Type B pancreatic cell (in vitro differentiated cells): ENCODE measurements around the gene KCNQ2. TPM values are rescaled to one million over a fixed set of nuclear protein-coding genes. Genes with fewer than 3 reads are reported as not detected.

Experiments used
- DNase-seq: peaks from one replicate; pipeline ENCODE4 v3.0.0; 2021; ENCODE audit warnings: mixed read lengths; ENCODE audit not compliant: unreplicated experiment; ENCODE audit errors: extremely low spot score
- H3K27ac Mint-ChIP-seq: 2 replicates; pipeline ENCODE4 v1.8.0; 2021; ENCODE audit warnings: mild to moderate bottlenecking, mixed read lengths
- H3K27me3 Mint-ChIP-seq: 2 replicates; pipeline ENCODE4 v1.8.0; 2021; ENCODE audit warnings: mixed read lengths
- H3K36me3 Mint-ChIP-seq: 2 replicates; pipeline ENCODE4 v1.8.0; 2021; ENCODE audit warnings: mixed read lengths
- H3K4me1 Mint-ChIP-seq: one replicate; pipeline ENCODE4 v1.8.0; 2021; ENCODE audit warnings: mixed read lengths; ENCODE audit not compliant: unreplicated experiment
- H3K4me3 Mint-ChIP-seq: 2 replicates; pipeline ENCODE4 v1.8.0; 2021; ENCODE audit warnings: mild to moderate bottlenecking, mixed read lengths
- H3K9me3 Mint-ChIP-seq: 2 replicates; pipeline ENCODE4 v1.8.0; 2021; ENCODE audit warnings: mixed read lengths
- CTCF ChIP-seq: fragments of 200-600 bp; sonication (generic); conservative IDR thresholded peaks from 2 replicates; pipeline ENCODE4 v1.5.0; 2021; ENCODE audit warnings: antibody characterized with exemption, mild to moderate bottlenecking
- total RNA-seq: library from RNA; stranded (reverse); gene quantifications from 2 replicates; pipeline ENCODE4 v1.2.1, GENCODE V29; 2021; ENCODE audit warnings: low replicate concordance

KCNQ2 gene
- total RNA-seq, 1 donor from 2014 or later, result 47.3 TPM

DNA sequence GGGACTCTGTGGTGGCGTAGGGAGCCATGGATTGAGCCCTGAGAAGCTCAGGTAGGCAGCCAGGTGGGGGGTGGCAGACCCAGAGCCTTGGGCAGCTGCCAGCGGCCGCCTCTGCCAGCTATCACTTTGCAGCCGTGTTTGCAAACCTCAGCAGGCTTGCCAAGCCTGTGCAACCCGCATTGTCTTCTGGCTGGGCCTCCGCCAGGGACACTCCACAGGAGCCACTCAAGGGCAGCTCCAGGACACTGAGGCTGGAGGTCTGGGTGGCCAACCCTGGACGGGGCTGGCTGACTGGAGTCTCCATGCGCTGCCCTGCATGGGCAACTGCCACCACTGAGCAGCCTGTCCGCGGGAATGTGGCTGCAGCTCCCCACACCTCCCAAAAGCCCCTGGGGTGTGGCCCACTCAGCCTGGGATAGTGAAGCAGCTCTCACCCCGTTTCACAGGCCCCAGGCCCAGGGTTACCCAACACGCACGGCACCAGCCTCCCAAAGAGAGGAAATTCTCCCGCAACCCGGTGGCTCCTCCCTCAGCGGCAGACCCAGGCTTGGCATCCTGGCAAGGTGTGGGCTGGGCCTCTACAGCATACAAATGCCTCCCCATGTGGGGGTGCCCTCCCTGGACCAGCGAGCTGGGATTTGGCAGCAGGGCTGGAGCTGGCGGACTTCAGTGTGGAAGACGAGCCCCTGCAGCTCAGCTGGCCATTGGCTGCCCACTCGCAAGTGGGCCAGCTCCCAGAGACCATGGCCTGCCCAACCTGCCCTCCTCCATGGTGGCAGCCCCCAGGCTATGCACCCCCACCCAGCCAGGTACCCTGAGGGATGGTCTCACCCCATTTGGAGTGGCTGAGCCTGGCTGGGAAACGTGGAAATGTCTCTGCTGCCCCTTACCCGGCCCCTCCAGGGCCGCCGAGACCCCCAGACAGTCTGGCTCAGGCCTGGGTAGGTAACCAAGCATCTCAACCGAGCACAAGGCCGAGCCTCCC, 114.2 kb downstream of the KCNQ2 start:
- Mint-ChIP-seq H3K27me3 (peaks cover 18% of the 10 kb centered on the region), H3K4me1 (peaks cover 11% of the 10 kb centered on the region)
- TF ChIP-seq CTCF, result no peak

GRCh38 chr20:63356931-63357879, 115.2 kb downstream of the KCNQ2 start:
- Mint-ChIP-seq H3K9me3 (no peaks in the 10 kb centered on the region), H3K27ac (no peak overlapping the region), H3K36me3 (no peaks in the 10 kb centered on the region), H3K4me3 (no peak overlapping the region), H3K4me1 (peaks cover 8% of the 10 kb centered on the region), H3K27me3 (peaks cover 10% of the 10 kb centered on the region)
- DNase-seq, result no peak
- no peak for TF ChIP-seq CTCF

More for the DNA sequence above, 114.2 kb downstream of the KCNQ2 start:
- DNase-seq, result no peak
- no peaks in the 10 kb centered on the region for H3K9me3 Mint-ChIP-seq
- no peak overlapping the region for H3K27ac Mint-ChIP-seq
- H3K36me3 Mint-ChIP-seq, result no peaks in the 10 kb centered on the region
- H3K4me3 Mint-ChIP-seq, result no peak overlapping the region

DNA sequence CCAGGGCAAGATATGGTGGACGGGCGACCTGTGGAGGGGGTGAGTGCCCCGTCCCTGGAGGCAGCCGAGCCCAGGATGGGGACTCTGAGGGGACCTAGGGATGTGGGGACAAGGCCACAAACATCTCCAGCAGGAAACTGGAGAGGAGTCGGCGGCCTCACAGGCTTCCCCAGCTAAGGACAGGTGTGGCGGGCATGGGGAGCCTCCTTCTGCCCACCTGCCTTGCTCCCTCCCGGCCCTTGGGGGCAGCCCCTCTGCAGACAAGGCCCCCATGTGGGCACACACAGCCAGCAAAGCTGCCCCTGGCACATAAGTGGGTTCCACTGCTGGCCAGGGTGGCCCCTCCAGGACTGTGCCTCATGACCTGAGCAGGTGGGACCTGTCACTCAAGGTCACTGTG, 115.9 kb downstream of the KCNQ2 start:
- H3K27me3 Mint-ChIP-seq, result peaks cover 10% of the 10 kb centered on the region
- DNase-seq, result no peak
- no peaks in the 10 kb centered on the region for H3K36me3 Mint-ChIP-seq
- no peak overlapping the region for H3K27ac Mint-ChIP-seq
- no peaks in the 10 kb centered on the region for H3K9me3 Mint-ChIP-seq
- no peak for TF ChIP-seq CTCF
- peaks cover 8% of the 10 kb centered on the region for H3K4me1 Mint-ChIP-seq
- H3K4me3 Mint-ChIP-seq, result no peak overlapping the region

GRCh38 chr20:63355781-63356295, 116.6 kb downstream of the KCNQ2 start:
- peaks cover 8% of the 10 kb centered on the region for H3K4me1 Mint-ChIP-seq
- H3K4me3 Mint-ChIP-seq, result no peak overlapping the region
- no peaks in the 10 kb centered on the region for H3K9me3 Mint-ChIP-seq
- H3K36me3 Mint-ChIP-seq, result no peaks in the 10 kb centered on the region
- no peak for TF ChIP-seq CTCF
- DNase-seq, result no peak
- peaks cover 10% of the 10 kb centered on the region for H3K27me3 Mint-ChIP-seq
- no peak overlapping the region for H3K27ac Mint-ChIP-seq

DNA sequence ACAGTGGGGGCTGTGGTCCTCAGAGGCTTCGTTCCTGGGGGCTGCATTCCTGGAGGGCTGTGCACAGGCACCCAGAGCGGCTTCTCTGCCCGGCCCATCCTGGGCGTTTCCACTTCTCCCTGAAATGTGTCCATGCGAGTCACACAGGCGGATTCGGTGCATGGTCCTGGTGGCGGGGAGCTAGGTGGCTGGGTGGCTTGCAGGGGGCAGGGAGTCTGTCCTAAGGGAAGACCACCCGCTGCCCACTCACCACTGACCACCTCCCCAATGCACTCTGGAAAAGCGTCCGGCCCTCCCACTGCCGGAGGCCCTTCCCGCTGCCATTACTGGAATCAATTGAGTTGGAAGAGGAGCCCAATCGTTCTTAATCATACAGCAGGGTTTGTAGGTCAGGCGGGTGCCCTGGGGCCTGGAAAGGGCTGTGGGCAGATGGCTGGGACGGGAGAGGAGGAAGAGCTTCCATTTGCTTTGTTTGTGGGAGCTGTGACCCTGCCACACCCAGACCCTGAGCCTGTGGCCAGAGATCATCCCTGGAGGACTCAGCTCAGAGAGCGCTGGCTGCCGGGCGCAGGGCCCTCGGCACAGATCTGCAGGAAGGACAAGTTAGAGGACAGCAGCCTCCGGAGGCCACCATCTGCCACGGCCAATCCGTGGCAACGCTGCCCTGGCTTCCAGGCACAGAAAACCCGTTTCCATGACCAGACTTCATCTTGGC, 117.7 kb downstream of the KCNQ2 start:
- H3K36me3 Mint-ChIP-seq, result no peaks in the 10 kb centered on the region
- peaks cover 8% of the 10 kb centered on the region for H3K4me1 Mint-ChIP-seq
- H3K4me3 Mint-ChIP-seq, result no peak overlapping the region
- H3K27ac Mint-ChIP-seq, result no peak overlapping the region
- peaks cover 6% of the 10 kb centered on the region for H3K27me3 Mint-ChIP-seq
- H3K9me3 Mint-ChIP-seq, result no peaks in the 10 kb centered on the region
- no peak for DNase-seq
- TF ChIP-seq CTCF, result no peak
